Activated T-helper 1 cell treated with anti-CD3 and anti-CD28 coated beads, Interleukin-2, amount 50 U/mL, for 16 hours (primary cell): Measurements from ENCODE around the gene LHFPL5.

ENCODE experiments used
- DNase-seq, 2 donors: peaks; one replicate each; pipeline ENCODE4 v3.0.0-alpha.2; 2020; ENCODE audit warnings: low read depth in 1 of 2, low spot score in 1 of 2

The LHFPL5 gene

GRCh38 chr6:35852994-35853393 is 47.8 kb downstream of the LHFPL5 start:
- DNase-seq = no peak

- no peak for DNase-seq
These were observed 51.1 kb downstream of the LHFPL5 start for GRCh38 chr6:35856250-35856649.

GRCh38 chr6:35857853-35858252 is 52.7 kb downstream of the LHFPL5 start:
- DNase-seq = no peak

GRCh38 chr6:35859367-35859766 is 54.2 kb downstream of the LHFPL5 start:
- no peak for DNase-seq
